HepG2 (cell line): Measurements from ENCODE around the gene DRC7. TPM values are rescaled to one million over a fixed set of nuclear protein-coding genes. Genes with fewer than 3 reads are reported as not detected.
A peak's percentile ranks its signal among the peaks of the same experiment; 100 is the strongest.

Experiments
- ARNT ChIP-seq: fragments of 450-650 bp; IDR thresholded peaks from 2 replicates; pipeline ENCODE4 v1.6.1; 2017
- ARNT2 ChIP-seq: sonication (generic); formaldehyde crosslinking; IDR thresholded peaks from 2 replicates; pipeline ENCODE4 v1.8.0; 2022; ENCODE audit warnings: mild to moderate bottlenecking, low read depth, missing genetic modification reagents, moderate library complexity
- BHLHE40 ChIP-seq: IDR thresholded peaks from 2 replicates; pipeline ENCODE4 v1.6.1; 2011; ENCODE audit warnings: low read length, improper control_type of control experiment
- CHD4 ChIP-seq: fragments of 200-600 bp; sonication (generic); IDR thresholded peaks from 2 replicates; pipeline ENCODE4 v1.7.0; 2017; ENCODE audit warnings: mild to moderate bottlenecking, low read length, borderline replicate concordance
- GZF1 ChIP-seq: sonication (generic); formaldehyde crosslinking; IDR thresholded peaks from 2 replicates; pipeline ENCODE4 v1.5.1; 2020; ENCODE audit warnings: mild to moderate bottlenecking, missing genetic modification reagents
- MTF1 ChIP-seq: sonication (generic); formaldehyde crosslinking; IDR thresholded peaks from 2 replicates; pipeline ENCODE4 v1.5.0; 2020; ENCODE audit warnings: missing genetic modification reagents
- SALL2 ChIP-seq: sonication (generic); formaldehyde crosslinking; IDR thresholded peaks from 2 replicates; pipeline ENCODE4 v1.8.1; 2023; ENCODE audit warnings: mild to moderate bottlenecking, missing genetic modification reagents, inconsistent platforms
- SMAD3 ChIP-seq: sonication (generic); formaldehyde crosslinking; IDR thresholded peaks from 2 replicates; pipeline ENCODE4 v1.4.0; 2020; ENCODE audit warnings: missing genetic modification reagents
- SMYD3 ChIP-seq: sonication (generic); formaldehyde crosslinking; IDR thresholded peaks from 2 replicates; pipeline ENCODE4 v1.8.1; 2023; ENCODE audit warnings: mild to moderate bottlenecking, missing genetic modification reagents
- SNAPC2 ChIP-seq: sonication (generic); formaldehyde crosslinking; IDR thresholded peaks from 2 replicates; pipeline ENCODE4 v1.8.1; 2022; ENCODE audit warnings: mild to moderate bottlenecking, missing genetic modification reagents
- TEAD3 ChIP-seq: optimal IDR thresholded peaks from 2 replicates; pipeline ENCODE3; 2016; ENCODE audit warnings: borderline replicate concordance
- YEATS2 ChIP-seq: sonication (generic); formaldehyde crosslinking; IDR thresholded peaks from 2 replicates; pipeline ENCODE4 v1.4.0; 2020; ENCODE audit warnings: missing genetic modification reagents, borderline replicate concordance
- ZBTB1 ChIP-seq: sonication (generic); formaldehyde crosslinking; IDR thresholded peaks from 2 replicates; pipeline ENCODE4 v1.4.0; 2020; ENCODE audit warnings: missing genetic modification reagents, borderline replicate concordance
- ZBTB7A ChIP-seq: sonication (generic); formaldehyde crosslinking; IDR thresholded peaks from 2 replicates; pipeline ENCODE4 v1.8.0; 2022; ENCODE audit warnings: mild to moderate bottlenecking, missing genetic modification reagents
- ZFP90 ChIP-seq: sonication (generic); formaldehyde crosslinking; IDR thresholded peaks from 2 replicates; pipeline ENCODE4 v1.8.0; 2022; ENCODE audit warnings: missing genetic modification reagents, mild to moderate bottlenecking, inconsistent platforms, borderline replicate concordance
- ZFY ChIP-seq: sonication (generic); formaldehyde crosslinking; IDR thresholded peaks from 2 replicates; pipeline ENCODE4 v1.4.0; 2020; ENCODE audit warnings: missing genetic modification reagents
- ZNF12 ChIP-seq: sonication (generic); formaldehyde crosslinking; IDR thresholded peaks from 2 replicates; pipeline ENCODE4 v1.5.0; 2020; ENCODE audit warnings: missing genetic modification reagents
- ZNF121 ChIP-seq: sonication (generic); formaldehyde crosslinking; IDR thresholded peaks from 2 replicates; pipeline ENCODE4 v1.5.0; 2020; ENCODE audit warnings: mild to moderate bottlenecking, missing genetic modification reagents
- ZNF530 ChIP-seq: sonication (generic); formaldehyde crosslinking; IDR thresholded peaks from 2 replicates; pipeline ENCODE4 v1.5.0; 2020; ENCODE audit warnings: low read depth, mild to moderate bottlenecking, missing genetic modification reagents
- ZNF562 ChIP-seq: sonication (generic); formaldehyde crosslinking; IDR thresholded peaks from 2 replicates; pipeline ENCODE4 v1.8.0; 2022; ENCODE audit warnings: missing genetic modification reagents, borderline replicate concordance
- ZNF569 ChIP-seq: sonication (generic); formaldehyde crosslinking; IDR thresholded peaks from 2 replicates; pipeline ENCODE4 v1.5.0; 2020; ENCODE audit warnings: mild to moderate bottlenecking, missing genetic modification reagents, moderate library complexity, borderline replicate concordance
- ZNF619 ChIP-seq: sonication (generic); formaldehyde crosslinking; IDR thresholded peaks from 2 replicates; pipeline ENCODE4 v1.4.0; 2020; ENCODE audit warnings: mild to moderate bottlenecking, missing genetic modification reagents
- ZNF629 ChIP-seq: sonication (generic); formaldehyde crosslinking; conservative IDR thresholded peaks from 2 replicates; pipeline ENCODE4 v1.5.0; 2020; ENCODE audit warnings: missing genetic modification reagents
- ZNF841 ChIP-seq: sonication (generic); formaldehyde crosslinking; IDR thresholded peaks from 2 replicates; pipeline ENCODE4 v1.8.1; 2023; ENCODE audit warnings: missing genetic modification reagents, borderline replicate concordance
- ZNF850 ChIP-seq: sonication (generic); formaldehyde crosslinking; conservative IDR thresholded peaks from 2 replicates; pipeline ENCODE4 v1.9.0; 2021; ENCODE audit warnings: mild to moderate bottlenecking, missing genetic modification reagents
- polyA plus RNA-seq, 8 experiments: library from polyadenylated mRNA; depleted of rRNA in 3 of 8; stranded (reverse) in 7 of 8; unstranded in 1 of 8; fragments of >200 nt; fragmentation: Illumina TruSeq in 4 of 8; extraction: Trizol in 4 of 8; gene quantifications; 2 replicates each; pipeline versions ENCODE4 v1.2.1 to v1.2.3, GENCODE V29; 2011 to 2016; ENCODE audit warnings: low read depth in 4 of 8, missing spikeins in 1 of 8, mixed read lengths in 1 of 8; ENCODE audit not compliant: insufficient read depth in 1 of 8
- total RNA-seq, 5 experiments: library from RNA; depleted of rRNA; stranded (reverse); fragments of >200 nt; fragmentation: Illumina TruSeq; extraction: Trizol; gene quantifications; 2 replicates each; pipeline ENCODE4 v1.2.3, GENCODE V29; 2016; ENCODE audit warnings: low read depth in 1 of 5
- TF ChIP-seq, protein P1 (sequence below): sonication (generic); formaldehyde crosslinking; conservative IDR thresholded peaks from 2 replicates; pipeline ENCODE4 v1.8.1; 2023; ENCODE audit warnings: missing genetic modification reagents
- TF ChIP-seq, protein P2 (sequence below): IDR thresholded peaks from 2 replicates; pipeline ENCODE4 v1.6.1; 2016; ENCODE audit warnings: mild to moderate bottlenecking

Gene DRC7
- total and polyA plus RNA-seq, 2 of the 13 experiments (the other 11 are each of a cell fraction or from before 2014, with no cell fraction given), result 2.7 to 3.4 TPM

DNA sequence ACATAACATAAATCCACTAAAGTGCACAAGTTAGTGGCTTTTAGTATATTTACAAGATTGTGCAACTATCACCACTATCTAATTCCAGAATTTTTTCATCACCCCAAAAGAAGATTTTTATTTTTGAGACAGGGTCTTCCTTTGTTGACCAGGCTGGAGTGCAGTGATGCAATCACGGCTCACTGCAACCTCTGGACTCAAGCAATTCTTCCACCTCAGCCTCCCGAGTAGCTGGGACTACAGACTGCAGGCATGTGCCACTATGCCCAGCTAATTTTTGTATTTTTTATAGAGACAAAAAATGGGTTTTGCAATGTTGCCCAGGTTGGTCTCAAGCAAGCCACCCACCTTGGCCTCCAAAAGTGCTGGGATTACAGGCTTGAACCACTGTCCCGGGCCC lies 15.1 kb downstream of the DRC7 start (continued):
- TF ChIP-seq CHD4 (no peak), ZNF569 (CRISPR knock-in tag) (no peak), TEAD3 (CRISPR knock-in tag) (peak; percentile 74), ZBTB7A (CRISPR knock-in tag) (peak; percentile 39; the same call in 1 of the 2 replicates), ZNF619 (CRISPR knock-in tag) (no peak), ZFP90 (CRISPR knock-in tag) (no peak), MTF1 (CRISPR knock-in tag) (no peak), ZNF841 (CRISPR knock-in tag) (no peak), BHLHE40 (no peak), ARNT2 (no peak), SMYD3 (CRISPR knock-in tag) (no peak), SMAD3 (peak; percentile 86; the same call in 1 of the 2 replicates), SALL2 (CRISPR knock-in tag) (no peak), ZFY (no peak), ZNF530 (CRISPR knock-in tag) (no peak), SNAPC2 (CRISPR knock-in tag) (no peak), ZBTB1 (CRISPR knock-in tag) (no peak), YEATS2 (CRISPR knock-in tag) (no peak), ZNF629 (CRISPR knock-in tag) (peak; percentile 39), ZNF12 (CRISPR knock-in tag) (no peak), ZNF850 (no peak), ARNT (no peak), ZNF562 (CRISPR knock-in tag) (no peak), ZNF121 (CRISPR knock-in tag) (no peak), GZF1 (CRISPR knock-in tag) (no peak)
- TF ChIP-seq, protein P1, sequence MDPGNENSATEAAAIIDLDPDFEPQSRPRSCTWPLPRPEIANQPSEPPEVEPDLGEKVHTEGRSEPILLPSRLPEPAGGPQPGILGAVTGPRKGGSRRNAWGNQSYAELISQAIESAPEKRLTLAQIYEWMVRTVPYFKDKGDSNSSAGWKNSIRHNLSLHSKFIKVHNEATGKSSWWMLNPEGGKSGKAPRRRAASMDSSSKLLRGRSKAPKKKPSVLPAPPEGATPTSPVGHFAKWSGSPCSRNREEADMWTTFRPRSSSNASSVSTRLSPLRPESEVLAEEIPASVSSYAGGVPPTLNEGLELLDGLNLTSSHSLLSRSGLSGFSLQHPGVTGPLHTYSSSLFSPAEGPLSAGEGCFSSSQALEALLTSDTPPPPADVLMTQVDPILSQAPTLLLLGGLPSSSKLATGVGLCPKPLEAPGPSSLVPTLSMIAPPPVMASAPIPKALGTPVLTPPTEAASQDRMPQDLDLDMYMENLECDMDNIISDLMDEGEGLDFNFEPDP (CRISPR knock-in tag), result no peak
- TF ChIP-seq, protein P2, sequence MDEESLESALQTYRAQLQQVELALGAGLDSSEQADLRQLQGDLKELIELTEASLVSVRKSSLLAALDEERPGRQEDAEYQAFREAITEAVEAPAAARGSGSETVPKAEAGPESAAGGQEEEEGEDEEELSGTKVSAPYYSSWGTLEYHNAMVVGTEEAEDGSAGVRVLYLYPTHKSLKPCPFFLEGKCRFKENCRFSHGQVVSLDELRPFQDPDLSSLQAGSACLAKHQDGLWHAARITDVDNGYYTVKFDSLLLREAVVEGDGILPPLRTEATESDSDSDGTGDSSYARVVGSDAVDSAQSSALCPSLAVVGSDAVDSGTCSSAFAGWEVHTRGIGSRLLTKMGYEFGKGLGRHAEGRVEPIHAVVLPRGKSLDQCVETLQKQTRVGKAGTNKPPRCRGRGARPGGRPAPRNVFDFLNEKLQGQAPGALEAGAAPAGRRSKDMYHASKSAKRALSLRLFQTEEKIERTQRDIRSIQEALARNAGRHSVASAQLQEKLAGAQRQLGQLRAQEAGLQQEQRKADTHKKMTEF, result peak; percentile 76
